Heart left ventricle (tissue), 16 donors: ENCODE measurements around the gene FNDC5. TPM values are rescaled to one million over a fixed set of nuclear protein-coding genes. Genes with fewer than 3 reads are reported as not detected.
A peak's percentile ranks its signal among the peaks of the same experiment; 100 is the strongest.

Source experiments
- ATAC-seq, 4 donors: fragments of 200-7000 bp; cut with Tn5 transposase; one replicate each; pipeline ENCODE4 v1.9.1; 2020 to 2022; ENCODE audit warnings: moderate library complexity in 4 of 4, mild to moderate bottlenecking in 3 of 4, moderate number of reproducible peaks in 1 of 4
- DNase-seq, 5 donors: peaks; one replicate each; pipeline ENCODE4 v3.0.0-alpha.2; 2020
- H3K27ac ChIP-seq, 12 donors: fragments of 200-600 bp; sonication (generic) in 4 of 12; one replicate each; pipeline versions ENCODE4 v1.5.0 to v1.8.0; 2016 to 2022; ENCODE audit warnings: mild to moderate bottlenecking in 2 of 12
- H3K27me3 ChIP-seq, 9 donors: fragments of 200-600 bp; sonication (generic) in 2 of 9; one replicate each; pipeline versions ENCODE4 v1.5.1 to v1.8.0; 2016 to 2022; ENCODE audit warnings: mild to moderate bottlenecking in 3 of 9
- H3K36me3 ChIP-seq, 9 donors: fragments of 200-600 bp; sonication (generic) in 2 of 9; one replicate each; pipeline versions ENCODE4 v1.5.0 to v1.8.0; 2018 to 2022; ENCODE audit warnings: mild to moderate bottlenecking in 2 of 9
- H3K4me1 ChIP-seq, 12 donors: fragments of 200-600 bp; sonication (generic) in 4 of 12; one replicate each; pipeline versions ENCODE4 v1.5.0 to v1.8.0; 2016 to 2022; ENCODE audit warnings: mild to moderate bottlenecking in 3 of 12
- H3K4me3 ChIP-seq, 12 donors: fragments of 200-600 bp; sonication (generic) in 4 of 12; one replicate each; pipeline versions ENCODE4 v1.5.0 to v1.8.0; 2017 to 2022; ENCODE audit warnings: mild to moderate bottlenecking in 9 of 12, moderate library complexity in 4 of 12
- H3K9me3 ChIP-seq, 12 donors: fragments of 200-600 bp; sonication (generic) in 4 of 12; one replicate each; pipeline versions ENCODE4 v1.5.0 to v1.8.0; 2016 to 2022; ENCODE audit warnings: mild to moderate bottlenecking in 1 of 12
- POLR2A ChIP-seq, 2 donors: fragments of 450-650 bp; IDR thresholded peaks; one replicate each; pipeline ENCODE4 v1.6.1; 2017; ENCODE audit warnings: antibody characterized with exemption in 2 of 2, mild to moderate bottlenecking in 2 of 2, moderate library complexity in 2 of 2
- WGBS, 4 donors: extraction: QIAGEN DNeasy Blood & Tissue Kit in 2 of 4; methylation state at CpG; one replicate each; pipeline versions ENCODE4 v1.1.5 to v1.1.7; 2013 to 2018; 5-methylcytosine and 5-hydroxymethylcytosine counted together
- intact Hi-C, 10 donors: fragments of 100-400 bp; cut with DNase I; formaldehyde crosslinking; loops; one replicate each; pipeline versions ENCODE4 v1.11.1 to v1.14.2; 2022
- polyA plus RNA-seq, 2 donors: library from polyadenylated mRNA; stranded (reverse); fragments of 200-250 nt; gene quantifications; one replicate each; pipeline ENCODE4 v1.2.3, GENCODE V29; 2013
- total RNA-seq, 9 donors: library from RNA; depleted of rRNA in 2 of 9; stranded (reverse); fragments of >200 nt in 2 of 9; fragmentation: NEBNext Ultra II Directional in 3 of 9; extraction: Animal tissue kit (Norgen Biotek cat#: 25700) in 3 of 9; gene quantifications; one replicate each; pipeline versions ENCODE4 v1.1.0 to v1.2.4, GENCODE V29; 2016 to 2023
- TF ChIP-seq, protein P1 (sequence below), 12 donors: fragments of 200-600 bp; sonication (generic) in 4 of 12; IDR thresholded peaks; one replicate each; pipeline versions ENCODE4 v1.5.0 to v1.8.0; 2018 to 2022; ENCODE audit warnings: antibody characterized with exemption in 12 of 12, mild to moderate bottlenecking in 5 of 12
- donor health status: ischemic (EF 13 %, LVEDD 7.1; RV severe dilation, severe dysfunction).
- donor health status: healthy with polysubstance abuse.
- donor health status: DM: no; HTN: yes; CAD: no.
- donor health status: DM: no; HTN: no; CAD: no.
- donor health status: ischemic (EF 25% LVEDD 6.9; RV normal size, moderate dysfunction).
- donor health status: ischemic (EF 25% LVEDD 5.7; RV mildly dilated, moderate dysfunction).
- donor health status: healthy.
- donor health status: DM: yes; HTN: yes; CAD: no.
- donor health status: ischemic (EF 35%, LVEDD 5.7; RV mildly dilated, moderate dysfunction).
- donor health status: nonischemic (EF 11% LVEDD 7.7; RV severe dilation, severe dysfunction).
- donor health status: DM: yes; HTN: yes; CAD: no.
- donor health status: PGD.
- donor health status: ischemic (EF 29% LVEDD 5.4; RV normal size, mild dysfunction).
- donor health status: nonischemic (EF 23%, LVEDD 6.1; RV moderate dilation, normal function).

Gene FNDC5
- total and polyA plus RNA-seq, 11 donors, result 18.2 to 134 (median 59.7) TPM

- no peak for DNase-seq
- intact Hi-C loops, result no loop called here
- H3K36me3 ChIP-seq, result peaks cover 0 to 100% (median 94%) of the 10 kb centered on the region in 9 donors
- 91 to 96% (median 93%) methylated on average over 1 of the region's 1 CpG for WGBS, 4 donors
- H3K27me3 ChIP-seq, result no peaks in the 10 kb centered on the region
- H3K27ac ChIP-seq, result no peak overlapping the region
- H3K9me3 ChIP-seq, result no peaks in the 10 kb centered on the region
- no peak for TF ChIP-seq POLR2A (IDR thresholded peaks at IDR 0.05)
- TF ChIP-seq, protein P1, sequence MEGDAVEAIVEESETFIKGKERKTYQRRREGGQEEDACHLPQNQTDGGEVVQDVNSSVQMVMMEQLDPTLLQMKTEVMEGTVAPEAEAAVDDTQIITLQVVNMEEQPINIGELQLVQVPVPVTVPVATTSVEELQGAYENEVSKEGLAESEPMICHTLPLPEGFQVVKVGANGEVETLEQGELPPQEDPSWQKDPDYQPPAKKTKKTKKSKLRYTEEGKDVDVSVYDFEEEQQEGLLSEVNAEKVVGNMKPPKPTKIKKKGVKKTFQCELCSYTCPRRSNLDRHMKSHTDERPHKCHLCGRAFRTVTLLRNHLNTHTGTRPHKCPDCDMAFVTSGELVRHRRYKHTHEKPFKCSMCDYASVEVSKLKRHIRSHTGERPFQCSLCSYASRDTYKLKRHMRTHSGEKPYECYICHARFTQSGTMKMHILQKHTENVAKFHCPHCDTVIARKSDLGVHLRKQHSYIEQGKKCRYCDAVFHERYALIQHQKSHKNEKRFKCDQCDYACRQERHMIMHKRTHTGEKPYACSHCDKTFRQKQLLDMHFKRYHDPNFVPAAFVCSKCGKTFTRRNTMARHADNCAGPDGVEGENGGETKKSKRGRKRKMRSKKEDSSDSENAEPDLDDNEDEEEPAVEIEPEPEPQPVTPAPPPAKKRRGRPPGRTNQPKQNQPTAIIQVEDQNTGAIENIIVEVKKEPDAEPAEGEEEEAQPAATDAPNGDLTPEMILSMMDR (IDR thresholded peaks at IDR 0.05), result no peak
- H3K4me3 ChIP-seq, result no peak overlapping the region
- no peak for ATAC-seq
- no peaks in the 10 kb centered on the region for H3K4me1 ChIP-seq
Measured at GRCh38 chr1:32831878-32832277, 38.8 kb downstream of the FNDC5 start.

DNA sequence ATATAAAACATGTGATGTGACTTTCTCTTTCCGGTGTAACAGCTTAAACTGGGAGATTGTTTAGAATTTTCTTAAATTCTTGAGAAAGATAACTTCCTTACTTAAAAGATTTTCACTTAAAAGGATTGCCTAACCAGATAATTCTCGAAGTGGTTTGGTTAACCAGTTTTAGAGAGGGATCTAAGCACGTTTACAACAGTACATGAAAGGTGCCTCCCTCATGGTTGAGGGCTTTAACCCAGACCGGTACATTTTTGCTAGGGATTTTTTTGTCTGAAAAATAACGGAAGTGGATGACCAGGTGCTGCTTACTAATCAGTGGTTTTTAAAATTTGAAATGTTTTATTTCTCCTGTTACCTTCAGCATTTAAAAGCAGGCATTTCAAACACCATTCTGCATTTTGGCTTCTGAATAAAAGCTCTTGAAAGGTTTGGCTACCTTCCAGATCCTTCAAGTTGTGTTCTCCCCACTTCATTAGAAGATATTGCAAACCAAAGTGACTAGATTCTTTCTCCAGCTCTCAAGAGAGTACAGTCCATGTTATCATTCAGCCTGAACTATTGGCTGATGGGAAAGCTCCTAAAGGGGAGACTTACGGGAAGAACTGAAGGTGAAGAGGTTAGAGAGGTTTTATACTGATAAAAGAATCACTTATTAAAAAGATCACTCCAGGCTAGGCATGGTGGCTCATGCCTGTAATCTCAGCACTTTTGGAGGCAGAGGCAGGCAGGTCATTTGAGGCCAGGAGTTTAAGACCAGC lies 40.4 kb downstream of the FNDC5 start:
- Histone ChIP-seq H3K9me3 (no peaks in the 10 kb centered on the region), H3K27me3 (no peaks in the 10 kb centered on the region), H3K36me3 (peaks cover 0 to 100% (median 99%) of the 10 kb centered on the region in 9 donors), H3K4me1 (no peaks in the 10 kb centered on the region), H3K27ac (no peak overlapping the region), H3K4me3 (no peak overlapping the region)
- ATAC-seq (no peak), DNase-seq (no peak)
- intact Hi-C loops, result no loop called here
- TF ChIP-seq, protein P1 (IDR thresholded peaks at IDR 0.05), result no peak
- no peak for TF ChIP-seq POLR2A (IDR thresholded peaks at IDR 0.05)
- 81 to 86% (median 84%) methylated on average over 6 of the region's 6 CpGs for WGBS, 4 donors

DNA sequence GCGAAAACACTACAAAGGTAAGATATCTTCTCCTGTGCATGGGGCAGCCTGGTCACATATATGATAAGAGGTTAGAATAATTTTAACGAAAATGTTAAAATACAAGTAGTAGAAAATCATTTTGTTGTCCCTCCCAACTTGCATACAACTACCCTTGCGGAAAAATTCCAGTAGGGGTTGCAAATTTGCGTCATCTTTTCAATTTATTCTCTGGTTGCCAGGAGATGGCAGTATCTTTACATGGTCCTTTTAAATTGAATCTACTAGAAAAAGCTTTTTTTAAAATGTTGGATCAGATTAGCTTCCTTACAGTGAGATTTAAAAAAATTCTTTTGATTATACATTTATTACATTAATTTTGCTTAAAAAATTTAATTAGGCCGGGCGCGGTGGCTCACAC lies 42.4 kb downstream of the FNDC5 start:
- no peaks in the 10 kb centered on the region for H3K4me1 ChIP-seq
- 87 to 96% (median 93%) methylated on average over 7 of the region's 7 CpGs for WGBS, 4 donors
- intact Hi-C loops, result loop anchor here in 3 of 10 donors (2.0 to 5.0 kb wide), 4 partner anchors 34 to 259 kb away; partner anchors contain the start of gene FNDC5 (in 1 of the 3)
- peaks cover 0 to 86% (median 81%) of the 10 kb centered on the region in 9 donors for H3K36me3 ChIP-seq
- no peaks in the 10 kb centered on the region for H3K27me3 ChIP-seq
- no peak for TF ChIP-seq POLR2A (IDR thresholded peaks at IDR 0.05)
- TF ChIP-seq, protein P1 (IDR thresholded peaks at IDR 0.05), result peak in 6 of 12 donors; percentile 6 to 43 (median 32)
- no peak overlapping the region for H3K27ac ChIP-seq
- no peak for ATAC-seq
- no peaks in the 10 kb centered on the region for H3K9me3 ChIP-seq
- no peak overlapping the region for H3K4me3 ChIP-seq
- DNase-seq, result no peak

DNA sequence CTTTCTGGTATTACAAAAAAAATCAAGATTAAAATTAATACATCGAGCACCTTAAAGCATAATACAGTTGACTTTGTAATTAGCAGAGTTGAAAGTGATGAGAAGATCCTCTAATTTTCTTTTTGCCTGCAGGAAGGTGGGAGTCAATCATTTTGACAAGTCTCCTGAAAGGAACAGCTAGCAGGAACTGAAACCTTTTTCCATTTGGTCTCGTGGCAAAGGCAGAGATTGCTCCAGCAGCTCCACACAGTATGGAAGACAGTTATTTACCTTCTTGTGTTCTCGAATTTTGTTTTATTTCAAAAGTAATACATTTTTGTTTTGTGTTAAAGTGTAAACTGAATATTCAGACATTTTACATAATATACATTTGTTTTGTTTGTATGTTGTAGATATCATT lies 45.5 kb downstream of the FNDC5 start:
- Histone ChIP-seq H3K36me3 (peaks cover 0 to 54% (median 49%) of the 10 kb centered on the region in 9 donors), H3K4me1 (no peaks in the 10 kb centered on the region), H3K27me3 (no peaks in the 10 kb centered on the region), H3K27ac (no peak overlapping the region), H3K9me3 (no peaks in the 10 kb centered on the region), H3K4me3 (peak overlapping the region in 1 of 12 donors; percentile 1)
- 80 to 89% (median 87%) methylated on average over 3 of the region's 3 CpGs for WGBS, 4 donors
- ATAC-seq (no peak), DNase-seq (no peak)
- TF ChIP-seq, protein P1 (IDR thresholded peaks at IDR 0.05), result no peak
- no peak for TF ChIP-seq POLR2A (IDR thresholded peaks at IDR 0.05)
- intact Hi-C loops, result loop anchor here in 3 of 10 donors (5.0 kb wide), 3 partner anchors 37 to 262 kb away; partner anchors contain the start of gene FNDC5 (in 1 of the 3)
